A204.1 (cell line): ENCODE measurements around the gene ACOT7.

Source experiments
- FAIRE-seq: peaks from 2 replicates; lab custom pipeline; 2012; peaks lifted over from hg19 to GRCh38; lab: Jason Lieb, UNC

The ACOT7 gene

GRCh38 chr1:6359216-6360116, 34.1 kb downstream of the ACOT7 start:
- FAIRE-seq = no peak

- FAIRE-seq = no peak
These were observed 34.8 kb downstream of the ACOT7 start for GRCh38 chr1:6358757-6359201.

- no peak for FAIRE-seq
These were observed 35.4 kb downstream of the ACOT7 start for GRCh38 chr1:6358144-6358624.

- no peak for FAIRE-seq
These were observed 36.2 kb downstream of the ACOT7 start for GRCh38 chr1:6357243-6357936.

- no peak for FAIRE-seq
These were observed 37.9 kb downstream of the ACOT7 start for GRCh38 chr1:6355621-6356020.

GRCh38 chr1:6354659-6355317, 38.8 kb downstream of the ACOT7 start:
- no peak for FAIRE-seq

- FAIRE-seq = no peak
These were observed 39.5 kb downstream of the ACOT7 start for GRCh38 chr1:6353955-6354658.

- no peak for FAIRE-seq
These were observed 40.0 kb downstream of the ACOT7 start for GRCh38 chr1:6353619-6353954.

GRCh38 chr1:6352138-6352563, 41.4 kb downstream of the ACOT7 start:
- no peak for FAIRE-seq

GRCh38 chr1:6351480-6352137, 42.0 kb downstream of the ACOT7 start:
- FAIRE-seq = no peak

- FAIRE-seq = no peak
These were observed 43.0 kb downstream of the ACOT7 start for GRCh38 chr1:6350416-6351088.

- FAIRE-seq = no peak
These were observed 44.2 kb downstream of the ACOT7 start for GRCh38 chr1:6349254-6349943.

- no peak for FAIRE-seq
These were observed 44.9 kb downstream of the ACOT7 start for GRCh38 chr1:6348511-6349191.

- no peak for FAIRE-seq
These were observed 45.7 kb downstream of the ACOT7 start for GRCh38 chr1:6347641-6348487.

GRCh38 chr1:6345460-6345859, 48.1 kb downstream of the ACOT7 start:
- FAIRE-seq = no peak

- FAIRE-seq = no peak
These were observed 48.6 kb downstream of the ACOT7 start for GRCh38 chr1:6345009-6345408.

- FAIRE-seq = no peak
These were observed 49.8 kb downstream of the ACOT7 start for GRCh38 chr1:6343506-6344405.

GRCh38 chr1:6342056-6342455, 51.5 kb downstream of the ACOT7 start:
- no peak for FAIRE-seq
